HepG2 (cell line): ENCODE data around the gene CMA1. TPM values are rescaled to one million over a fixed set of nuclear protein-coding genes. Genes with fewer than 3 reads are reported as not detected.
A peak's percentile ranks its signal among the peaks of the same experiment; 100 is the strongest.

Experiments used
- ATAC-seq: fragments of 200-7000 bp; cut with Tn5 transposase; 3 replicates; pipeline ENCODE4 v1.9.1; 2020; ENCODE audit warnings: mild to moderate bottlenecking, moderate library complexity
- BruUV-seq: library from RNA; stranded (reverse); fragments of 400-500 nt; replicated peaks from 2 replicates; lab custom pipeline; 2021; lab: Mats Ljungman, UMichigan
- CTCF ChIA-PET: fragments of 300-600 bp; formaldehyde crosslinking; extraction: SDS; loops from one replicate; lab custom pipeline; 2021; ENCODE audit warnings: low total read pairs, inconsistent platforms, low intra/inter-chr PET ratio; lab: Yijun Ruan, JAX
- POLR2A ChIA-PET: fragments of 350-600 bp; sonication (Branson Sonifier 250); formaldehyde crosslinking; loops from one replicate; lab custom pipeline; 2020; ENCODE audit warnings: antibody characterized with exemption, inconsistent platforms; lab: Yijun Ruan, JAX
- DNase-seq: peaks from one replicate; pipeline ENCODE4 v3.0.0-alpha.2; 2015; ENCODE audit warnings: low spot score
- FAIRE-seq: peaks from 3 replicates; lab custom pipeline; 2011; peaks lifted over from hg19 to GRCh38; lab: Jason Lieb, UNC
- H2AFZ ChIP-seq: one replicate; pipeline ENCODE4 v1.6.1; 2011; ENCODE audit warnings: low read length, inconsistent platforms
- H3K27ac ChIP-seq: fragments of 300-600 bp; 3 replicates; pipeline ENCODE4 v1.8.0; 2011; ENCODE audit warnings: mixed run types, mild to moderate bottlenecking, mixed read lengths, low read length, inconsistent platforms; ENCODE audit not compliant: insufficient read depth; ENCODE audit errors: extremely low read length
- H3K27me3 ChIP-seq, 2 experiments: fragments of 200-600 bp in 1 of 2; 2 replicates in 1 of 2; 3 replicates in 1 of 2; pipeline versions ENCODE4 v1.6.0 to v1.8.0; 2011; ENCODE audit warnings: low read length in 2 of 2, mild to moderate bottlenecking in 2 of 2, moderate library complexity in 2 of 2, inconsistent platforms in 1 of 2; ENCODE audit not compliant: insufficient read depth in 2 of 2, control insufficient read depth in 1 of 2
- H3K36me3 ChIP-seq, 2 experiments: fragments of 200-600 bp in 1 of 2; replicated peaks in 1 of 2; 2 replicates in 1 of 2; 3 replicates in 1 of 2; pipeline versions ENCODE4 v1.5.1 to v1.8.0; 2011; ENCODE audit warnings: low read length in 2 of 2, inconsistent platforms in 1 of 2; ENCODE audit not compliant: insufficient read depth in 2 of 2, control insufficient read depth in 1 of 2
- H3K4me1 ChIP-seq: 2 replicates; pipeline ENCODE4 v1.5.1; 2012; ENCODE audit warnings: low read length, inconsistent platforms; ENCODE audit not compliant: insufficient read depth
- H3K4me2 ChIP-seq: 2 replicates; pipeline ENCODE4 v1.6.0; 2011; ENCODE audit warnings: low read depth, low read length, inconsistent platforms
- H3K4me3 ChIP-seq, 3 experiments: fragments of 200-600 bp in 1 of 3; sonication (generic), shearing (Covaris generic) in 1 of 3; replicated peaks in 1 of 3; 2 replicates each; pipeline ENCODE4 v1.5.1; 2011 to 2016; ENCODE audit warnings: low read length in 3 of 3, inconsistent platforms in 2 of 3, low read depth in 2 of 3, mild to moderate bottlenecking in 2 of 3, control low read depth in 1 of 3, mixed read lengths in 1 of 3; ENCODE audit not compliant: insufficient read depth in 1 of 3
- H3K79me2 ChIP-seq: one replicate; pipeline ENCODE4 v1.6.1; 2011; ENCODE audit warnings: low read length, inconsistent platforms; ENCODE audit not compliant: insufficient read depth
- H3K9ac ChIP-seq: 2 replicates; pipeline ENCODE4 v1.6.0; 2011; ENCODE audit warnings: mild to moderate bottlenecking, low read depth, low read length, inconsistent platforms; ENCODE audit not compliant: insufficient read depth
- H3K9me3 ChIP-seq: 2 replicates; pipeline ENCODE4 v1.5.1; 2012; ENCODE audit warnings: mild to moderate bottlenecking, low read length
- H4K20me1 ChIP-seq: 2 replicates; pipeline ENCODE4 v1.6.0; 2011; ENCODE audit warnings: inconsistent platforms, mild to moderate bottlenecking, low read length, moderate library complexity; ENCODE audit not compliant: insufficient read depth
- BRD4 ChIP-seq: sonication (generic); formaldehyde crosslinking; IDR thresholded peaks from 2 replicates; pipeline ENCODE4 v1.4.0; 2020; ENCODE audit warnings: missing genetic modification reagents
- ETV5 ChIP-seq: IDR thresholded peaks from 2 replicates; pipeline ENCODE4 v1.6.1; 2018; ENCODE audit warnings: missing biosample characterization, missing genetic modification reagents, inconsistent platforms, borderline replicate concordance
- FOXA1 ChIP-seq, 2 experiments: fragments of 450-650 bp in 1 of 2; sonication (generic) in 1 of 2; formaldehyde crosslinking in 1 of 2; IDR thresholded peaks; 2 replicates each; pipeline versions ENCODE4 v1.4.0 to v1.6.1; 2016 to 2020; ENCODE audit warnings: missing genetic modification reagents in 1 of 2
- HDAC1 ChIP-seq: sonication (generic); formaldehyde crosslinking; IDR thresholded peaks from 2 replicates; pipeline ENCODE4 v1.5.1; 2020; ENCODE audit warnings: mild to moderate bottlenecking, missing genetic modification reagents
- KDM5B ChIP-seq: sonication (generic); formaldehyde crosslinking; IDR thresholded peaks from 2 replicates; pipeline ENCODE4 v1.4.0; 2020; ENCODE audit warnings: missing genetic modification reagents, mild to moderate bottlenecking, borderline replicate concordance
- NBN ChIP-seq: fragments of 450-650 bp; conservative IDR thresholded peaks from 2 replicates; pipeline ENCODE4 v1.6.1; 2017
- POLR2AphosphoS5 ChIP-seq: IDR thresholded peaks from 2 replicates; pipeline ENCODE4 v1.6.1; 2012; ENCODE audit warnings: low read depth, low read length
- RNF219 ChIP-seq: sonication (generic); formaldehyde crosslinking; IDR thresholded peaks from 2 replicates; pipeline ENCODE4 v1.5.0; 2020; ENCODE audit warnings: mild to moderate bottlenecking, missing genetic modification reagents
- SRSF1 ChIP-seq: fragments of 200-400 bp; formaldehyde crosslinking; optimal IDR thresholded peaks from 2 replicates; pipeline ENCODE3; 2017; ENCODE audit warnings: mild to moderate bottlenecking, low read depth, low read length, moderate library complexity
- ZBTB21 ChIP-seq: sonication (generic); formaldehyde crosslinking; IDR thresholded peaks from 2 replicates; pipeline ENCODE4 v1.4.0; 2020; ENCODE audit warnings: missing genetic modification reagents
- ZBTB26 ChIP-seq: IDR thresholded peaks from 2 replicates; pipeline ENCODE4 v1.6.1; 2016; ENCODE audit warnings: missing compliant biosample characterization, missing genetic modification reagents, borderline replicate concordance
- ZBTB7A ChIP-seq: sonication (generic); formaldehyde crosslinking; IDR thresholded peaks from 2 replicates; pipeline ENCODE4 v1.8.0; 2022; ENCODE audit warnings: mild to moderate bottlenecking, missing genetic modification reagents
- ZNF34 ChIP-seq: sonication (generic); formaldehyde crosslinking; IDR thresholded peaks from 2 replicates; pipeline ENCODE4 v1.4.0; 2020; ENCODE audit warnings: mild to moderate bottlenecking, missing genetic modification reagents, borderline replicate concordance
- WGBS: methylation state at CpG from one replicate; pipeline ENCODE4 v1.1.6; 2017; ENCODE audit warnings: low lambda C conversion rate; 5-methylcytosine and 5-hydroxymethylcytosine counted together
- in situ Hi-C: cut with HindIII; loops from 2 replicates; pipeline ENCODE4 v1.10.0; 2017; ENCODE audit warnings: low pct_unique_long_range_greater_than_20kb; ENCODE audit not compliant: extremely low pct_ligation_motif_present
- intact Hi-C: fragments of 100-400 bp; cut with micrococcal nuclease; formaldehyde crosslinking; loops from one replicate; pipeline ENCODE4 v1.10.0; 2022; ENCODE audit not compliant: unreplicated experiment
- polyA plus RNA-seq, 8 experiments: library from polyadenylated mRNA; depleted of rRNA in 3 of 8; stranded (reverse) in 7 of 8; unstranded in 1 of 8; fragments of >200 nt; fragmentation: Illumina TruSeq in 4 of 8; extraction: Trizol in 4 of 8; gene quantifications; 2 replicates each; pipeline versions ENCODE4 v1.2.1 to v1.2.3, GENCODE V29; 2011 to 2016; ENCODE audit warnings: low read depth in 4 of 8, missing spikeins in 1 of 8, mixed read lengths in 1 of 8; ENCODE audit not compliant: insufficient read depth in 1 of 8
- total RNA-seq, 5 experiments: library from RNA; depleted of rRNA; stranded (reverse); fragments of >200 nt; fragmentation: Illumina TruSeq; extraction: Trizol; gene quantifications; 2 replicates each; pipeline ENCODE4 v1.2.3, GENCODE V29; 2016; ENCODE audit warnings: low read depth in 1 of 5
- TF ChIP-seq, protein P1 (sequence below), 2 experiments: sonication (generic) in 1 of 2; formaldehyde crosslinking in 1 of 2; IDR thresholded peaks; 2 replicates each; pipeline versions ENCODE4 v1.5.1 to v1.6.1; 2011 to 2020; ENCODE audit warnings: borderline replicate concordance in 1 of 2, low read depth in 1 of 2, low read length in 1 of 2, mild to moderate bottlenecking in 1 of 2, missing genetic modification reagents in 1 of 2, moderate library complexity in 1 of 2
- TF ChIP-seq, protein P2 (sequence below): sonication (generic); formaldehyde crosslinking; IDR thresholded peaks from 2 replicates; pipeline ENCODE4 v1.8.0; 2022; ENCODE audit warnings: mild to moderate bottlenecking, missing genetic modification reagents

Gene CMA1
- total and polyA plus RNA-seq, 2 of the 13 experiments (the other 11 are each of a cell fraction or from before 2014, with no cell fraction given), result not detected

DNA sequence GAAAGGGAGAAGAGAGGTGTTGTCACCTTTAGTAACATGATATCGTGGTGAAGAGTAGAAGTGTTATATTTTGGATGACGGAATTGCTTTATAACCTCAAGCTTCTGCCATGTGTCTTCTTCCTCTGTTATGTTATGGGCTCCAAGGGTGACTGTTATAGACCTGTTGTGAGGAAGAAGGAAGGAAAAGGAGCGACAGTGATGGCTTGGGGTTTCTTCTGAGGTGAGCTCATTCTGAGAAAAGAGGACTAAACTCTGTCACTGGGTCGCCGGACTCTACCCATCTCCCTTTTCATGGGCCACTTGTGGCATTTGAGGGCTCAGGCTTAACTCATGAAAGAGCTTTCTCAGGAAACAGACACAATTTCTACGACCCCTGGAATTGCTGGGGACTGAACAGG, 1.6 kb downstream of the CMA1 start (continued):
- TF ChIP-seq, protein P1, sequence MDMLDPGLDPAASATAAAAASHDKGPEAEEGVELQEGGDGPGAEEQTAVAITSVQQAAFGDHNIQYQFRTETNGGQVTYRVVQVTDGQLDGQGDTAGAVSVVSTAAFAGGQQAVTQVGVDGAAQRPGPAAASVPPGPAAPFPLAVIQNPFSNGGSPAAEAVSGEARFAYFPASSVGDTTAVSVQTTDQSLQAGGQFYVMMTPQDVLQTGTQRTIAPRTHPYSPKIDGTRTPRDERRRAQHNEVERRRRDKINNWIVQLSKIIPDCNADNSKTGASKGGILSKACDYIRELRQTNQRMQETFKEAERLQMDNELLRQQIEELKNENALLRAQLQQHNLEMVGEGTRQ (IDR thresholded peaks at IDR 0.05; ENCODE audit: low read depth, low read length), result no peak
- TF ChIP-seq, protein P1 (CRISPR knock-in tag; IDR thresholded peaks at IDR 0.05; ENCODE audit: borderline replicate concordance), result no peak
- TF ChIP-seq ZBTB26 (CRISPR knock-in tag) (no peak), NBN (no peak), ZBTB21 (CRISPR knock-in tag) (no peak), POLR2AphosphoS5 (no peak), SRSF1 (no peak), HDAC1 (no peak), BRD4 (CRISPR knock-in tag) (no peak)

GRCh38 chr14:24504425-24504950, 3.6 kb downstream of the CMA1 start:
- H3K4me1 ChIP-seq, result no peaks in the 10 kb centered on the region
- H3K27me3 ChIP-seq, result 0 out of 5 replicates have a peak, but pooled peaks cover 0 to 6% of the 10 kb centered on the region in 2 experiments
- H3K9ac ChIP-seq, result no peak overlapping the region
- no peaks in the 10 kb centered on the region for H4K20me1 ChIP-seq
- FAIRE-seq (no peak), DNase-seq (no peak), ATAC-seq (no peak)
- POLR2A ChIA-PET, result no interaction called here
- in situ Hi-C loops (no loop called here), intact Hi-C loops (no loop called here)
- H3K79me2 ChIP-seq, result no peaks in the 10 kb centered on the region
- H3K27ac ChIP-seq, result no peak overlapping the region
- no peaks in the 10 kb centered on the region for H3K36me3 ChIP-seq
- 15% methylated on average over 5 of the region's 5 CpGs for WGBS
- CTCF ChIA-PET, result no interaction called here
- no peak overlapping the region for H3K4me3 ChIP-seq
- BruUV-seq, result no TSS peak
- H2AFZ ChIP-seq, result no peak overlapping the region
- TF ChIP-seq RNF219 (CRISPR knock-in tag) (no peak), ETV5 (CRISPR knock-in tag) (no peak), ZBTB7A (CRISPR knock-in tag) (peak; percentile 44; the same call in 1 of the 2 replicates), KDM5B (no peak), FOXA1 (IDR thresholded peaks at IDR 0.05) (no peak), FOXA1 (CRISPR knock-in tag; IDR thresholded peaks at IDR 0.05) (no peak), ZNF34 (CRISPR knock-in tag) (no peak)
- TF ChIP-seq, protein P2, sequence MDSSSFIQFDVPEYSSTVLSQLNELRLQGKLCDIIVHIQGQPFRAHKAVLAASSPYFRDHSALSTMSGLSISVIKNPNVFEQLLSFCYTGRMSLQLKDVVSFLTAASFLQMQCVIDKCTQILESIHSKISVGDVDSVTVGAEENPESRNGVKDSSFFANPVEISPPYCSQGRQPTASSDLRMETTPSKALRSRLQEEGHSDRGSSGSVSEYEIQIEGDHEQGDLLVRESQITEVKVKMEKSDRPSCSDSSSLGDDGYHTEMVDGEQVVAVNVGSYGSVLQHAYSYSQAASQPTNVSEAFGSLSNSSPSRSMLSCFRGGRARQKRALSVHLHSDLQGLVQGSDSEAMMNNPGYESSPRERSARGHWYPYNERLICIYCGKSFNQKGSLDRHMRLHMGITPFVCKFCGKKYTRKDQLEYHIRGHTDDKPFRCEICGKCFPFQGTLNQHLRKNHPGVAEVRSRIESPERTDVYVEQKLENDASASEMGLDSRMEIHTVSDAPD, result no peak
- H3K4me2 ChIP-seq, result no peak overlapping the region
- no peaks in the 10 kb centered on the region for H3K9me3 ChIP-seq
